IMR-90 (cell line): Measurements from ENCODE around the gene AMZ1. TPM values are rescaled to one million over a fixed set of nuclear protein-coding genes. Genes with fewer than 3 reads are reported as not detected.

Experiments used
- ATAC-seq: fragments of 200-7000 bp; cut with Tn5 transposase; 2 replicates; pipeline ENCODE4 v1.9.1; 2020; ENCODE audit warnings: low read depth, mild to moderate bottlenecking, moderate library complexity
- BruUV-seq: library from RNA; stranded (reverse); fragments of 400-500 nt; replicated peaks from 2 replicates; lab custom pipeline; 2021; lab: Mats Ljungman, UMichigan
- CTCF ChIA-PET: fragments of 300-600 bp; formaldehyde crosslinking; extraction: SDS; loops from one replicate; lab custom pipeline; 2021; ENCODE audit warnings: antibody characterized with exemption; lab: Yijun Ruan, JAX
- POLR2A ChIA-PET: fragments of 300-600 bp; sonication (Branson Sonifier 250); formaldehyde crosslinking; loops from one replicate; lab custom pipeline; 2022; ENCODE audit warnings: antibody characterized with exemption; ENCODE audit not compliant: unreplicated experiment; lab: Charles Lee
- DNase-seq: peaks from one replicate; pipeline ENCODE4 v3.0.0; 2013
- H2AFZ ChIP-seq: replicated peaks from 2 replicates; pipeline ENCODE3; 2013; ENCODE audit warnings: low read length, mild to moderate bottlenecking; ENCODE audit not compliant: poor library complexity
- H2AK5ac ChIP-seq: 2 replicates; pipeline ENCODE4 v1.6.1; 2013; ENCODE audit warnings: low read depth, low read length, inconsistent platforms
- H2AK9ac ChIP-seq: replicated peaks from 2 replicates; pipeline ENCODE3; 2013; ENCODE audit warnings: mild to moderate bottlenecking, low read depth, low read length, moderate library complexity; ENCODE audit not compliant: poor library complexity
- H2BK120ac ChIP-seq: 2 replicates; pipeline ENCODE4 v1.6.1; 2013; ENCODE audit warnings: low read depth, low read length, inconsistent platforms
- H2BK15ac ChIP-seq: 3 replicates; pipeline ENCODE4 v1.6.1; 2013; ENCODE audit warnings: low read depth, low read length, inconsistent platforms
- H2BK20ac ChIP-seq: 2 replicates; pipeline ENCODE4 v1.6.1; 2013; ENCODE audit warnings: low read depth, mild to moderate bottlenecking, inconsistent platforms, low read length, moderate library complexity
- H2BK5ac ChIP-seq: 2 replicates; pipeline ENCODE4 v1.6.1; 2013; ENCODE audit warnings: mild to moderate bottlenecking, low read depth, low read length, inconsistent platforms; ENCODE audit not compliant: poor library complexity, severe bottlenecking
- H3K14ac ChIP-seq: replicated peaks from 2 replicates; pipeline ENCODE4 v1.6.1; 2013; ENCODE audit warnings: low read depth, low read length, inconsistent platforms
- H3K18ac ChIP-seq: 2 replicates; pipeline ENCODE4 v1.6.1; 2013; ENCODE audit warnings: low read depth, low read length, control low read depth
- H3K23ac ChIP-seq: 2 replicates; pipeline ENCODE4 v1.6.1; 2013; ENCODE audit warnings: low read depth, low read length, inconsistent platforms
- H3K27ac ChIP-seq: 2 replicates; pipeline ENCODE4 v1.5.1; 2013; ENCODE audit warnings: mild to moderate bottlenecking, control low read depth, low read length; ENCODE audit not compliant: insufficient read depth
- H3K27me3 ChIP-seq: 2 replicates; pipeline ENCODE4 v1.6.1; 2013; ENCODE audit warnings: low read length; ENCODE audit not compliant: control insufficient read depth, insufficient read depth
- H3K36me3 ChIP-seq: 2 replicates; pipeline ENCODE4 v1.6.1; 2013; ENCODE audit warnings: low read length, mixed read lengths; ENCODE audit not compliant: control insufficient read depth, insufficient read depth
- H3K4ac ChIP-seq: 2 replicates; pipeline ENCODE4 v1.6.1; 2013; ENCODE audit warnings: low read depth, low read length, inconsistent platforms
- H3K4me1 ChIP-seq: 2 replicates; pipeline ENCODE4 v1.6.1; 2013; ENCODE audit warnings: low read length, mixed read lengths; ENCODE audit not compliant: control insufficient read depth, insufficient read depth
- H3K4me2 ChIP-seq: 2 replicates; pipeline ENCODE4 v1.6.1; 2013; ENCODE audit warnings: low read depth, mild to moderate bottlenecking, control low read depth, low read length, moderate library complexity
- H3K4me3 ChIP-seq: 2 replicates; pipeline ENCODE4 v1.5.1; 2013; ENCODE audit warnings: low read depth, mild to moderate bottlenecking, control low read depth, low read length, moderate library complexity; ENCODE audit not compliant: insufficient read depth
- H3K56ac ChIP-seq: 2 replicates; pipeline ENCODE4 v1.6.1; 2013; ENCODE audit warnings: low read length, inconsistent platforms; ENCODE audit not compliant: insufficient read depth; ENCODE audit errors: extremely low read depth
- H3K79me1 ChIP-seq, 2 experiments: 2 replicates each; pipeline ENCODE4 v1.6.1; 2013; ENCODE audit warnings: low read length in 2 of 2, inconsistent platforms in 1 of 2, low read depth in 1 of 2
- H3K9ac ChIP-seq: 2 replicates; pipeline ENCODE4 v1.6.1; 2013; ENCODE audit warnings: low read depth, low read length, control low read depth
- H3K9me1 ChIP-seq: 2 replicates; pipeline ENCODE4 v1.6.1; 2013; ENCODE audit warnings: low read length, inconsistent platforms; ENCODE audit not compliant: insufficient read depth
- H3K9me3 ChIP-seq: 2 replicates; pipeline ENCODE4 v1.6.1; 2013; ENCODE audit warnings: low read length; ENCODE audit not compliant: control insufficient read depth, insufficient read depth
- H4K20me1 ChIP-seq: 2 replicates; pipeline ENCODE4 v1.6.1; 2013; ENCODE audit warnings: low read length, inconsistent platforms; ENCODE audit not compliant: insufficient read depth
- H4K5ac ChIP-seq: 2 replicates; pipeline ENCODE4 v1.6.1; 2013; ENCODE audit warnings: mild to moderate bottlenecking, low read depth, low read length, control low read depth
- H4K8ac ChIP-seq, 2 experiments: 2 replicates each; pipeline ENCODE4 v1.6.1; 2013; ENCODE audit warnings: low read depth in 2 of 2, low read length in 2 of 2, control low read depth in 1 of 2, inconsistent platforms in 1 of 2
- H4K91ac ChIP-seq: 2 replicates; pipeline ENCODE4 v1.6.1; 2013; ENCODE audit warnings: low read depth, low read length, inconsistent platforms; ENCODE audit not compliant: insufficient read depth
- BHLHE40 ChIP-seq: fragments of 150-350 bp; IDR thresholded peaks from 2 replicates; pipeline ENCODE4 v1.6.1; 2016; ENCODE audit warnings: mild to moderate bottlenecking, low read depth, low read length
- CEBPB ChIP-seq: IDR thresholded peaks from 2 replicates; pipeline ENCODE4 v1.6.1; 2012; ENCODE audit warnings: low read depth, low read length, improper control_type of control experiment
- MAFK ChIP-seq: IDR thresholded peaks from 2 replicates; pipeline ENCODE4 v1.6.1; 2012; ENCODE audit warnings: low read depth, low read length, improper control_type of control experiment
- MAZ ChIP-seq: IDR thresholded peaks from 2 replicates; pipeline ENCODE4 v1.6.1; 2012; ENCODE audit warnings: low read depth, mild to moderate bottlenecking, low read length, improper control_type of control experiment, moderate library complexity, borderline replicate concordance
- MXI1 ChIP-seq: IDR thresholded peaks from 2 replicates; pipeline ENCODE4 v1.6.1; 2012; ENCODE audit warnings: low read depth, mild to moderate bottlenecking, low read length, moderate library complexity, borderline replicate concordance
- RAD21 ChIP-seq: IDR thresholded peaks from 2 replicates; pipeline ENCODE4 v1.6.1; 2012; ENCODE audit warnings: low read length, improper control_type of control experiment
- RCOR1 ChIP-seq: IDR thresholded peaks from 2 replicates; pipeline ENCODE4 v1.6.1; 2012; ENCODE audit warnings: mild to moderate bottlenecking, low read length, improper control_type of control experiment; ENCODE audit not compliant: insufficient replicate concordance
- SMC3 ChIP-seq: fragments of 150-350 bp; IDR thresholded peaks from 2 replicates; pipeline ENCODE4 v1.6.1; 2016; ENCODE audit warnings: low read depth, mild to moderate bottlenecking, antibody characterized with exemption, low read length, moderate library complexity
- WGBS, 2 experiments: methylation state at CpG; one replicate each; pipeline versions ENCODE4 v1.1.5 to v1.1.7; 2013; ENCODE audit warnings: missing lambda C conversion rate in 2 of 2; ENCODE audit not compliant: insufficient read length in 1 of 2; ENCODE audit errors: extremely low coverage in 2 of 2; 5-methylcytosine and 5-hydroxymethylcytosine counted together
- dilution Hi-C: fragments of 300-500 bp; cut with HindIII; formaldehyde crosslinking; loops from one replicate; pipeline ENCODE4 v1.14.3; 2018; ENCODE audit warnings: low sequenced_read_pairs; ENCODE audit not compliant: unreplicated experiment
- in situ Hi-C: fragments of 300-500 bp; cut with MboI; formaldehyde crosslinking; loops from 3 replicates; pipeline ENCODE4 v1.14.3; 2019; ENCODE audit warnings: low sequenced_read_pairs, inconsistent platforms, mixed read lengths
- intact Hi-C: fragments of 100-400 bp; cut with micrococcal nuclease; formaldehyde crosslinking; loops from 2 replicates; pipeline ENCODE4 v1.10.0; 2022
- polyA plus RNA-seq, 3 experiments: library from polyadenylated mRNA; depleted of rRNA; stranded (reverse); fragments of >200 nt; gene quantifications; 2 replicates each; pipeline ENCODE4 v1.2.3, GENCODE V29; 2012; ENCODE audit warnings: low replicate concordance in 1 of 3
- total RNA-seq: library from RNA; depleted of rRNA; stranded (reverse); fragments of >200 nt; gene quantifications from 2 replicates; pipeline ENCODE4 v1.2.3, GENCODE V29; 2012
- TF ChIP-seq, protein P1 (sequence below): fragments of 150-350 bp; IDR thresholded peaks from 2 replicates; pipeline ENCODE4 v1.6.1; 2017; ENCODE audit warnings: mild to moderate bottlenecking, antibody characterized with exemption, low read length, low read depth

Gene AMZ1
- total and polyA plus RNA-seq, 2 of the 4 experiments (the other 2 are of a cell fraction): 0.54 to 1.6 TPM

DNA sequence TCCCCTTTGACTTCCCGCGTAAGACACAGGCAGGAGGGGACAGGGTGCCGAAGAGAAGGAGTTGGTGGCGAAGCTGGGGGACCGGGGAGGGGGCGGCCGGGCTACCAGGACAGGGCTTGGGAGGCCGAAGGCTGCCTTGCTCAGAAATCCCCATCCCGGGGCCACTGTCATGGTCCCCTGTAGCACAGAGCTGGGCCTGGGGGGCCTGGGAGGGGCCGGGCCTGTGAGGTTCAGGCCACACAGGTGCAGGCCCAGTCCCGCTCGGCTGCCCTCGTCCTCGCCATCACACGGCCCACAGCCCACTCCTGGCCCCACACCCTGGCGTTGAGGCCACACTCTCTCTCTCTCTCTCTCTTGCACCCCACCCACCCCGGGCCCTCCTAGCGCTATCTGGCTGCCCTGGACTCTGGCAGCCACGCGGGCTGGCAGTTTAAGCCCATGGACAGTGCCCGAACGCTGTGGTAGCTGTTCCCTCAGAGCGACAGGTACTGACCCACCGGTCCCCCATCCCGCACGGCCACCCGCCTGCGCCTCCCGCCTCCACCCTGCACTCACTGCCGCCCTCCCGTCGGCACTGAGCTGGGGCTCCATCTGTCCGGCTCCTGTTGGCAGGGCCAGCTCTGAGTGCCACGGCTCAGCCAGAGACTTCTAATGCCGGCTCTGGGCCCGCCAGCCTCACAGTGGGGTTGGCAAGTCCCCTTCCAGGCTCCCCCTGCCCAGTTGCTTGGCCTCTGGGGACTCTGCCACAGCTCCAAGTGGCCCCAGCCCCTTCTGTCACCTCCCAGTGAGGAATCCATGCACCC, 28.2 kb upstream of the AMZ1 start:
- H3K56ac ChIP-seq: no peak overlapping the region
- TF ChIP-seq RCOR1 (no peak), MAZ (no peak), SMC3 (no peak), CEBPB (no peak), MAFK (no peak), RAD21 (no peak), BHLHE40 (no peak), MXI1 (no peak)
- TF ChIP-seq, protein P1, sequence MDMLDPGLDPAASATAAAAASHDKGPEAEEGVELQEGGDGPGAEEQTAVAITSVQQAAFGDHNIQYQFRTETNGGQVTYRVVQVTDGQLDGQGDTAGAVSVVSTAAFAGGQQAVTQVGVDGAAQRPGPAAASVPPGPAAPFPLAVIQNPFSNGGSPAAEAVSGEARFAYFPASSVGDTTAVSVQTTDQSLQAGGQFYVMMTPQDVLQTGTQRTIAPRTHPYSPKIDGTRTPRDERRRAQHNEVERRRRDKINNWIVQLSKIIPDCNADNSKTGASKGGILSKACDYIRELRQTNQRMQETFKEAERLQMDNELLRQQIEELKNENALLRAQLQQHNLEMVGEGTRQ: no peak
- no peak overlapping the region for H2AFZ ChIP-seq
- no peaks in the 10 kb centered on the region for H3K4me1 ChIP-seq
- H3K18ac ChIP-seq: no peak overlapping the region
- no peak overlapping the region for H2AK5ac ChIP-seq
- DNase-seq (no peak), ATAC-seq (no peak)
- H2AK9ac ChIP-seq: no peak overlapping the region
- H3K4me3 ChIP-seq: no peak overlapping the region
- H3K9ac ChIP-seq: no peak overlapping the region
- H2BK15ac ChIP-seq: no peak overlapping the region
- H3K4ac ChIP-seq: no peak overlapping the region
- H4K20me1 ChIP-seq: peaks cover 28% of the 10 kb centered on the region
- ChIA-PET POLR2A (no interaction called here), CTCF (no interaction called here)
- H3K23ac ChIP-seq: no peak overlapping the region
- WGBS, 2 experiments: 88% methylated on average over 33 of the region's 36 CpGs; no CpG with 5 or more reads in 1 of the 2 experiments
- no peak overlapping the region for H3K4me2 ChIP-seq
- in situ Hi-C loops (no loop called here), intact Hi-C loops (no loop called here), dilution Hi-C loops (no loop called here)
- H2BK20ac ChIP-seq: no peak overlapping the region
- H3K9me1 ChIP-seq: no peaks in the 10 kb centered on the region; the same call in 1 of the 2 replicates
- H2BK120ac ChIP-seq: no peak overlapping the region
- no peak overlapping the region for H4K91ac ChIP-seq
- H3K27ac ChIP-seq: no peak overlapping the region
- H4K5ac ChIP-seq: no peak overlapping the region
- no peaks in the 10 kb centered on the region for H3K27me3 ChIP-seq
- peaks cover 7 to 31% of the 10 kb centered on the region in 2 experiments; a peak in 2 of 4 replicates for H3K79me1 ChIP-seq
- no peak overlapping the region for H3K14ac ChIP-seq
- no peak overlapping the region for H4K8ac ChIP-seq
- no peak overlapping the region for H2BK5ac ChIP-seq
- peaks cover 59% of the 10 kb centered on the region for H3K36me3 ChIP-seq
- H3K9me3 ChIP-seq: no peaks in the 10 kb centered on the region
- no TSS peak for BruUV-seq
